ENCODE results near the gene IL2RA.

- TF ChIP-seq CTCF (IDR thresholded peaks at IDR 0.05; ENCODE audit: extremely low read depth in 1 of 2, insufficient read depth in 1 of 2, low read depth in 1 of 2, low read length in 2 of 2): no peak
- no peak for TF ChIP-seq POLR2A (IDR thresholded peaks at IDR 0.05; ENCODE audit: low read depth, low read length)
- no peak for TF ChIP-seq EZH2 (IDR thresholded peaks at IDR 0.05; ENCODE audit: borderline replicate concordance, low read depth, low read length, severe bottlenecking)
- TF ChIP-seq POLR2AphosphoS5 (IDR thresholded peaks at IDR 0.05; ENCODE audit: insufficient read depth, low read depth, low read length): no peak
- no peak for TF ChIP-seq FOS (IDR thresholded peaks at IDR 0.05; ENCODE audit: borderline replicate concordance, insufficient read depth, low read length)
- no peak for TF ChIP-seq JUN (IDR thresholded peaks at IDR 0.05; ENCODE audit: borderline replicate concordance, insufficient read depth, insufficient read length, low read depth)
- TF ChIP-seq MYC (IDR thresholded peaks at IDR 0.05; ENCODE audit: low read depth, low read length): no peak
Observed at GRCh38 chr10:6050801-6051445, 11.2 kb downstream of the IL2RA start.

All from endothelial cell of umbilical vein (primary cell).